IPS-NIHi7 (cell line): ENCODE data around the gene SPPL2B.
"Not testable (repeated sequence)": the region's sequence is repeated elsewhere in the genome, so short reads cannot be mapped to it uniquely, and the experiment has no call there.

Experiments
- DNase-seq: peaks from one replicate; pipeline ENCODE4 v3.0.0; 2012; ENCODE audit warnings: mixed read lengths; ENCODE audit errors: extremely low spot score

SPPL2B gene

GRCh38 chr19:2381148-2381820, 52.8 kb downstream of the SPPL2B start:
- DNase-seq, result no peak

GRCh38 chr19:2382530-2383222, 54.2 kb downstream of the SPPL2B start:
- DNase-seq, result no peak

GRCh38 chr19:2385053-2385721, 56.7 kb downstream of the SPPL2B start:
- peak; percentile 97 for DNase-seq

GRCh38 chr19:2387367-2388288, 59.1 kb downstream of the SPPL2B start:
- DNase-seq, result no peak

- no peak for DNase-seq
Measured at GRCh38 chr19:2389594-2389993, 61.1 kb downstream of the SPPL2B start.

- DNase-seq, result peak; percentile 67
Measured at GRCh38 chr19:2391118-2391725, 62.7 kb downstream of the SPPL2B start.

GRCh38 chr19:2392366-2392765, 63.9 kb downstream of the SPPL2B start:
- DNase-seq, result no peak

GRCh38 chr19:2392899-2393298, 64.4 kb downstream of the SPPL2B start:
- DNase-seq, result not testable (repeated sequence)

GRCh38 chr19:2394054-2394441, 65.6 kb downstream of the SPPL2B start:
- DNase-seq, result no peak

- no peak for DNase-seq
Measured at GRCh38 chr19:2394442-2395292, 66.2 kb downstream of the SPPL2B start.

GRCh38 chr19:2395293-2395829, 66.9 kb downstream of the SPPL2B start:
- DNase-seq, result not testable (repeated sequence)

- not testable (repeated sequence) for DNase-seq
Measured at GRCh38 chr19:2397173-2397572, 68.7 kb downstream of the SPPL2B start.

- no peak for DNase-seq
Measured at GRCh38 chr19:2398735-2399305, 70.3 kb downstream of the SPPL2B start.

- no peak for DNase-seq
Measured at GRCh38 chr19:2399582-2399981, 71.1 kb downstream of the SPPL2B start.
